GM18909 (cell line): ENCODE results near the gene FHL2.

ENCODE experiments used
- ATAC-seq: cut with Tn5 transposase; IDR thresholded peaks from one replicate; pipeline ENCODE4 v1.9.1; 2021; ENCODE audit warnings: mild to moderate bottlenecking; ENCODE audit not compliant: unreplicated experiment, poor library complexity

The FHL2 gene

GRCh38 chr2:105381101-105381668 is 17.7 kb downstream of the FHL2 start:
- no peak for ATAC-seq

DNA sequence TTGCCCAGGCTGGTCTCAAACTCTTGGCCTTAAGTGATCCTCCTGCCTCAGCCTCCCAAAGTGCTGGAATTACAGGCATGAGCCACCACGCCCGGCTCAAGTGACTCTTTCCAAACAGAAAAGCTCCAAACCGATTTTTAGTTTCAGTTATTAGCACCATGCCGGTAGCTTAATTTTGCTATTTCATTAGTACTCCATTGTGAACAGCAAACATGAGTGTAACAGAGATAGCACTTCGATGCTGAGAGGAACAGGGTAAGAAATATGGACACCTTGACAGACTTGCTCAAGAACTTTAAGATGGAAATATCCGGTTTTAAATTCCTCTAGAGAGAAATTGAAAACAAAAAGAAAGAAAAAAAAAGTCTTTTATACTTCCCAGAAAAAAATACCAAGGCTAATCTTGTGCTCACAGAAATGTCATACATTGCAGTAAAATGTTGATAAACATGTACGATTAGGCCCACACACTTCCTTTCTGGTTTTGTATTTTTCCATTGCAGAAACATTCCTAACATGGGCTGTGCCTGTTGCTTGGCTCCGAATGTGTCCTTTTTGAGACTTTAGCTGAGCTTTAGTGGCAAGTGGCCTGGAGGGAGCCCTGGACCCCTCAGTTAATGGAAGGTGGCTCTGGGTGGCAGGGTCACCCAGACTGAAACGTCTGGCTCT is 18.3 kb downstream of the FHL2 start:
- ATAC-seq = no peak

- ATAC-seq = no peak
These were observed 19.1 kb downstream of the FHL2 start for GRCh38 chr2:105379741-105380186.

DNA sequence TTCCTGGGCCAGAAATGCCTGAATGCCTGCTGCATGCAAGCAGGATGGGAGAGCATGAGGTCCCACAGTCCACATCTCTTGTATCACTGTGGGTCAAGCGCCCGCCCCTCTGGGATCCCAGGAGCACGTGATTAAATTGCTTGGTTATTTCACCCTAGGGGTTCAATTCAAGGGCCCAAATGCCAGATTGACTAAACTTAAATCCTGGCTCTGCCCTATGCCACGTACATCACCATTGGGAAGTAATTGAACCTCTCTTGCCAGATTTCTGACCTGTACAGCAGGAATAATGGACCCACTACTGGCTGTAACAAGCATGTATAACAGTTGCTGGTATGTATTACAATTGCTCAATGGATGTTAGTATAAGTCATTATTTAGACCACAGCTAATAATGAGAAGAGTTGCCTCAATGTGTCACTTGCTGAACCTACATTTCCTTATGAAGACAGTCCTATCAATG is 19.9 kb downstream of the FHL2 start:
- no peak for ATAC-seq

DNA sequence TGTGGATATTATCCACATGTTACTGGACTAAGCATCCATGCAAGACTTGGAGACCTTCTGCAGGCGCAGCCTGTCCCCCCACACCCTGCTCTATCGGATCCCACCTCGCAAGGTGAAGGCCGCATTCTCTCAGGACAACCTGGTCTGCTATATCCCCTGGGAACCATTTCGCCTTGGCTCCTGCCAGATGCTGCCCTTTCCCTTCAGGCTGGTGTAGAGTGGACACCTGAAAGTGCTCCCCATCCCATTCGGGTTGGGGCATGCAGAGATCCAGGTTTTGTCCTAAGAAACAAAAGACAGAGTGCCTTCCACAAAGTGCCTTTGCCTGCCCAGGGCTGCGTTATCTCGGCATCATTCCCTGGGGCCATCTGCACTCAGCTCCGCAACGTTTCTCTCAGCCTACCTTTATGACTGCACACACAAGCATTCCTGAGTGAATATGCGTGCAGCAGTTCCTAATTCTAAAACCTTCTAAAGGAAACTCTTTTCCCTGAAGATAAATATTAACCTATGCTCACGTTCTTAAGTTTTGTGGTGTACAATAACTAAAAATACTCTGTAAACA is 20.5 kb downstream of the FHL2 start:
- ATAC-seq = no peak

DNA sequence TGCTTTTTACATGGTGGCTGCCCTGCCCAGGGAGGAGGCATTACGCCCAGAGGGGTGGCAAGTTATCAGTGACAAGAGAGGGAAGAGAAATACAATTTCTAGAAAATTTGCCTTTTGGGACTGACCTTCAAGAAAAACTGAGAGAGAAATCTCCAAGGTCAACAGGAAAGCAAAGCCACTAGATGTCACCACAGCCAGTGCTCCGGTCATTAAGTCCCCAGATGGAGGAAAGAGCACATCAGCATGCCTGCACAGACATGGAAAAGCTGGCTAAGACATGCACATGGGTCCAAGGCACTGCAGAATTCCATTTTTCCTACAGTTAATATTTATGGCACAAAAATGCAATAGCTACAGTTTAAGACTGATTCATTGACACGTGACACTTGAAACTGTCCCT is 21.0 kb downstream of the FHL2 start:
- ATAC-seq = no peak

- ATAC-seq = no peak
These were observed 22.0 kb downstream of the FHL2 start for GRCh38 chr2:105376789-105377240.

- no peak for ATAC-seq
These were observed 22.8 kb downstream of the FHL2 start for GRCh38 chr2:105376010-105376409.

- ATAC-seq = no peak
These were observed 23.8 kb downstream of the FHL2 start for GRCh38 chr2:105375001-105375561.

- ATAC-seq = peak; percentile 89
These were observed 24.9 kb downstream of the FHL2 start for GRCh38 chr2:105373895-105374401.

DNA sequence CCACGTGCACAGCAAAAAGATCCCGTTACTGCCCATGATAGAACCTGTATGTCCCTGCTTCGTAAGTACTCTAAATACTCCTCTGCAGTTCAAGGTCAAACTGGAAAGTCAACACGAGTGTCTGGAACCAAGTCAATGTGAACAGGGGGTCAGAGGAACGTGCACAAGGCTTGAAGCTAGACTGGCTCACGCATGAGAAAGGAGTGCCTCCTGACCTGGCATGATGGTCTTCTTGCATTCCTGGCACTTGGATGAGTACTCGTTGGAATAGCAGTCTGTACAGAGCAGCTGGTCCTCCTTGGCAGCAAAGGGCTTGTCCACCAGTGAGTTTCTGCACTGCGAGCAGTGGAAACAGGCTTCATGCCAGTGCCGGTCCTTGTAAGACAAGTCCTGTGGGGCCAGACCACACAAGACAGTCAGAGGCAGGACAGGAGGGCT is 25.5 kb downstream of the FHL2 start:
- peak; percentile 12 for ATAC-seq

DNA sequence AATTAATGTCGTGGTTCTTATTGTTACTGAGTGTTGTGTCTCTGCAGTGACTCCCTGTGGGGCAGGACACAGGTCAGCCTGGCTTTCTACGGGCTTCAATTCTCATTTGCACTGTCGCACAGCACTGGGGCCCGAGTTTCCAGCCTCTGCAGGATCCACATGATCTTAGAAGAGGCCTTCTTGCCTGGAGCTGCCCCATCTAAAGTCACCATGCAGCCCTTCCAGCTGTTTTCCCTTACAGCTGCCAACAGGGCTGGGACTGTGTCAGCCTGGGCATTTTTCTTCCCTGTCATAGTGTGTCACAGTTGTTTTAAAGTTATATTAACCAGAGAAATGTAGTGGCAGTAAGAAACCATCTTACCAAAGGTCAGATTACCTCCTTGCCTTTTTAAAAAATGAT is 27.0 kb downstream of the FHL2 start:
- no peak for ATAC-seq

DNA sequence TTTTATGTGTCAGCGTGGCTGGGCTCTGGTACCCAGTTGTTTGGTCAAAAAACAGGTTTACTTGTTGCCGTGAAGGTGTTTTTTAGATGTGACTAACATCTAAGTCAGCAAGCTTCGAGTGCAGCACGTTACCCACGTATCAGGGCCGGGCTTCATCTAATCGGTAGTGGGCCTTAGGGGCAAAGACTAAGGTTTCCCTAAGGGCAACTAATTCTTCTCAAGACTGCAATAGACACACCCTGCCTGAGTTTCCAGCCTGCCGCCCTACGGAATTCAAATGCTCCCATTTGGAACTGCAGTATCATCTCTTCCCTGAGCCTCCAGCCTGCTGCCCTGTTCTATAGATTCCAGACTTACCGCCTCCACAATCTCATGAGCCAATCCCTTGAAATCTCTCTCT is 27.7 kb downstream of the FHL2 start:
- no peak for ATAC-seq

GRCh38 chr2:105369777-105370690 is 28.8 kb downstream of the FHL2 start:
- peak; percentile 91 for ATAC-seq

GRCh38 chr2:105368759-105369408 is 30.0 kb downstream of the FHL2 start:
- no peak for ATAC-seq

GRCh38 chr2:105365206-105365605 is 33.6 kb downstream of the FHL2 start:
- no peak for ATAC-seq

DNA sequence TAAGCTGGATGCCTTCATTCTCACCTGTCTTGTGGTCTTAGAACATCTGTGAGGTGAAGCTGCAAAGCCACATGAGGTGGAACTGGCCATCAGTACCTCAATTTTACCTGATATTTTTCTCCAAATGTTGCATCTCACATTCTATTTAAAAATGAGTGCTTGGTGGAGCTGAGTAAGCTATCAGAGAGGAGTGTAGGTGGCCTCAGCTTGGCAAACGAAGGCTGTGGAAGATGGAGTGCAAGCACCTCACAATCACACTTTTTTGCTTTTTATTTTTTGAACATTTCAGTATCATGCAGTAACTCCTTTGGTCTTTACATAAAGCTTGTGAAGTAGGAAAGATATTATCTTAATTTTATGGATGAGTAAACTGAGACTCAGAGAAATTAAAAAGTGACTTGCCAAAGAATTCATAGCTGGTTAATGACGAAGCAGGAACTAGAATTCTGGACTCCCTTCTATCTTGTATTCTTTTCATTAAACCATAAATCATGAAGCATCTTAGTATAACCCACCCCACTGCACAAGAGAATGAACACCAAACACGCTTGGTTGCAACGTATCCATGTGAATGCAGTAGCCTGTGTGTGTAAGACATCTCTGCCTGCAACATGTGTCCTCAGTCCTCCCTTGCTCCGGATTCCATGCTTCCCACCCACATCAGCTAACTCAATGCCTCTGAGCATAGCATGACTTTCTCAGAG is 34.3 kb downstream of the FHL2 start:
- ATAC-seq = no peak

GRCh38 chr2:105362862-105363591 is 35.8 kb downstream of the FHL2 start:
- no peak for ATAC-seq
